NCI-H128 (cell line): ENCODE data around the gene RGL4.
"Not testable (repeated sequence)": the region's sequence is repeated elsewhere in the genome, so short reads cannot be mapped to it uniquely, and the experiment has no call there.

Source experiments
- DNase-seq: peaks from one replicate; lab custom pipeline; 2025; ENCODE audit not compliant: unreplicated experiment; lab: John Stamatoyannopoulos, UW

The RGL4 gene

DNA sequence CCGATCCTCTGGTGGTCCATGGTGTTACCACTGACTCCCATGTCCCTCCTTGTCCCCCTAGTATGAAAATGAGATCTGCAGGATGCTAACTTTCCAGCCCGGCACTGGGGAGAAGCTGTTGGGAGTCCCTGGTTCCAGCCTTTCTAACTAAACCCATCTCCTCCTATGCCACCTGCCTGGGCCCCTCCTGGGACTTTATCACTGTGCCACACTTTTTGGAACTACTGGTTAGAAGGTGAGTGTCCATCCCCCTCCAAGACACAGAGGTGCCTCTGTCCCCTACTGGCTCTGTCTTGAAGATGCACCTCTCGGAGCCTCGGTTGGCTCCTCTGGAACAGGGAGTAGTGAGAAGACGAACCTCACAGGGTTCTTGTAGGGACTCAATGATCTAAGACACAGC, at the start of gene RGL4:
Gene RGL4 (plus strand): TSS at position 301 of the 400 bp plus-strand sequence. CDS start 1,018 bp downstream, outside the sequence.
- no peak for DNase-seq

- not testable (repeated sequence) for DNase-seq
These were observed 44.3 kb upstream of the RGL4 start for GRCh38 chr22:23646526-23646925.

- DNase-seq: no peak
These were observed 41.7 kb upstream of the RGL4 start for GRCh38 chr22:23649071-23649501.

- DNase-seq: no peak
These were observed 39.1 kb upstream of the RGL4 start for GRCh38 chr22:23651676-23652075.

GRCh38 chr22:23652286-23652685, 38.5 kb upstream of the RGL4 start:
- DNase-seq: no peak

DNA sequence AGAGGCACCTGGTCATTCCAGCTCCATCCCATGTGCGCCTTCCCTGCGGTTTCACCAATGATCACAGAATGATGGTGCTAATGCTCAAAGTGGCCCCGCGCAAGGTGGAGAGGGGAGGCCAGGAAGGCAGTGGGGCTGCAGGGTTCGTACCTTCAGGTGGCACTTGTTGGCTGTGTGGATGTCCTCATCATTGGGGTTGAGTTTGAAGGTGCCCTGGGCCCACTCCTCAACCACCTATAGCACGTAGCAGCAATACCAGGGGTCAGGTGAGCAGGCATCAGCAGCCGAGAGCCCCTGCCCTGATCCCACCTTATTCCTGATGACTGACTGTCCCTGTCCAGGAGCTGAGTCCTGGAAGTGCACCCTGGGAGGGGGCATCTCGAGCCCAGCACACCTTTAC, 38.1 kb upstream of the RGL4 start:
- no peak for DNase-seq

DNA sequence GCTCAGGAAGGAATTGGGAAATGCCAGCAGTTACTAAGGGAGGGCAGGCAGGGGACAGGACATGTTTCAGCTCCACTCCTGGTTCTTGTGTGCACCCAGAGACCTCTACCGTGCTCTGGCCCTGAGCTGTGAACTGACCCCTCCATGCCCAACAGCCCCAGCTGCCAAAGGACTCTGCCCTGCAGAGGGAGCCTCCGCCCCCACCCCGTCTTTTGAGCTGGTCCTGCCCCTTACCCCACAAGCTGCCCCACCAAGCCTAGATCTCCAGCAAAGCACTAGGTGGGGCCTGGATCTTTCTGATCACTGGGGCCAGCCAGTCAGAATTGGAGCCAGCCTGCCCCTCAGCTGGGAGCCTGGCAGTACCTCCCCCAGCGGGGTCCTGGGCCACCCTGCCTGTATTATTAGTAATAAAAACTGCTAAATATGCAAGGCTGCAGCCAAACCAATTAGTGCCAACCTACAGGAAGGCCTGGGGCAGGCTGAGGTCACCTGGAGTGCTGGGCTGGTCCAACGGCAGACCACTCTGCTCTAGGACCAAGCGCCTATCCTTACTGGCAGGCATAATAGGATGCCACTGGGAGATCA, 34.8 kb upstream of the RGL4 start:
- no peak for DNase-seq

- DNase-seq: no peak
These were observed 33.1 kb upstream of the RGL4 start for GRCh38 chr22:23657727-23658126.

- not testable (repeated sequence) for DNase-seq
These were observed 30.4 kb upstream of the RGL4 start for GRCh38 chr22:23660381-23660780.

GRCh38 chr22:23670378-23671295, 20.2 kb upstream of the RGL4 start:
- no peak for DNase-seq

DNA sequence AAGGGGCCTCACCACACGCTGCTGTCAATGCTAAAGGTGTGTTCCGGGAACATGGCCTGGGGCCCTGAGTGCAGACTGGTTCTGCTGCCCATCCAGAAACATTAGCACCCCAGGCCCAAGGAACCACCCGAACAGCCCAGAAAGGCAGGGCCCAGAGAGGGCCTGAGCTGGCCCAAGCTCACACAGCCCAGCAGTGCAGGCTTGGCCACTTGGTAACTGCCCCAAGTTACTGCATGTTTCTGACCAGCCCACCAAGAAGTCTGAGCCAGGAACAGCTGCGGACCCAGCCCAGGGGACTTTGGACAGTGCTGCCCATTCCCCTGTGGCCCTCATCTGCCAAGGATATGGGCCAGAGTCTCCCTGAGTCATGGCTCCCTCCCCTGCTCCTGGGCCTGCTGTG, 19.4 kb upstream of the RGL4 start:
- DNase-seq: not testable (repeated sequence)

DNA sequence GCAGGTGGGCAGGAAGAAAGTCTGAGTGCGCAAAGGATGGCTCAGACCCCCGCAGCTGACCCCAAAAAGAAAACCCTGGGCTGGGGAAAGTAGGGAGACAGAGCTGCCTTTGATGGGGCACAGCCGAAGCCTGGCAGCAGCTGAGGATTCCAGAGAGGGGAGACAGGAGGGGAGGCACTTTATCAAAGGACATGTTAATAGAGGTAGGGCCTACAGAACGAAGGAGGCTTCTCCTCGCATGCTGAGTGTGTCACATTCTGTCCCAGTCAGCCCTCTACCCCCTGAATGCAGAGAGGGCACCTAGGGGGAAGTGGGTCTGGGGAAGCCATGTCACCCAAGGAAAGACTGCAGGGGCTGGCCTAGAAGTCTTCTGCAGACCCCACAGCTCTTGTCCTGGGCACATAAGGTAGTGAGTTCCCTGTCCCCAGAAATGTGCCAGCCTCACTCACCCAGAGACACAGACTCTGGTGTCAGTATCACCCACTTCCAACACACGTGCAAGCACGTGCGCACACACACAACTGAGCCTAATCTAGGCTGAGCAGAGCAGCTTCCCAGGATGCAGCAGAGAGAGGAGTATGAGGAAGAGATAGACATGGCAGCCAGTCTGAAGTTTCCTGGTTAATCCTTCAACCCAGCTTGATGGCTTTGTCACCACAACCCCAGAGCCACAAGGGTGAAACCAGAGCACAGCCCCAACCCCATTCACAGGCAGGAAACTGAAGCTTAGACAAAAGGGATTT, 18.3 kb upstream of the RGL4 start:
- not testable (repeated sequence) for DNase-seq

- DNase-seq: no peak
These were observed 17.7 kb upstream of the RGL4 start for GRCh38 chr22:23673050-23673620.

GRCh38 chr22:23673826-23674690, 16.8 kb upstream of the RGL4 start:
- no peak for DNase-seq

DNA sequence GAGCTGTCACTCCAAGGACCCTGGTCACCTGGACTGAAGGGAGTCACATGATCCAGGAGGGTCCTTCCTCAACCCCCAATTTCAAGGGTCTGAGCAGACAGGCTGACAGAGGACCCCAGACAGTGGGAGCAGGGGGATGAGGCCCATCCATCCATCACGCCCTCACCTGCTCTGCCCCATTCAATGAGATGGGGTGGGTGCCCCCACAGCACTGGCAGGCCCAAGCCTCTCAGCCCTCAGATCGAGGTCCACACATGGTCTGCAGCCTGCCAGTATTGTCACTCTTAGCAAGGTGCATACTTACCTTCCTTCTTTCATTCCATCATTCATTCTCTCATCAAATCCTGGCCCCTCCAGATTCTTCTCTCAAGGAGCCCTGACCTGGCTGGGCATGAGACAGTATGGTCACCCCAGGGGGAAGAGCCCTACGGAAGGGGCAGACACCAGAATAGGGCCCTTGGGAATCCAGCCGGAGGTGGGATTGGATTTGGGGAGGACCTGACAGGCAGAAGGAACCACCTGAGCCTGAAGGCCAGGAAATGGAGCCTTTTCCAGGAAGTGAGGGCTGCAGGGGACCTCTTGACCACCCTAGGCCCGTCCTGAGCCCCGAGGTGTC, 15.8 kb upstream of the RGL4 start:
- not testable (repeated sequence) for DNase-seq

DNA sequence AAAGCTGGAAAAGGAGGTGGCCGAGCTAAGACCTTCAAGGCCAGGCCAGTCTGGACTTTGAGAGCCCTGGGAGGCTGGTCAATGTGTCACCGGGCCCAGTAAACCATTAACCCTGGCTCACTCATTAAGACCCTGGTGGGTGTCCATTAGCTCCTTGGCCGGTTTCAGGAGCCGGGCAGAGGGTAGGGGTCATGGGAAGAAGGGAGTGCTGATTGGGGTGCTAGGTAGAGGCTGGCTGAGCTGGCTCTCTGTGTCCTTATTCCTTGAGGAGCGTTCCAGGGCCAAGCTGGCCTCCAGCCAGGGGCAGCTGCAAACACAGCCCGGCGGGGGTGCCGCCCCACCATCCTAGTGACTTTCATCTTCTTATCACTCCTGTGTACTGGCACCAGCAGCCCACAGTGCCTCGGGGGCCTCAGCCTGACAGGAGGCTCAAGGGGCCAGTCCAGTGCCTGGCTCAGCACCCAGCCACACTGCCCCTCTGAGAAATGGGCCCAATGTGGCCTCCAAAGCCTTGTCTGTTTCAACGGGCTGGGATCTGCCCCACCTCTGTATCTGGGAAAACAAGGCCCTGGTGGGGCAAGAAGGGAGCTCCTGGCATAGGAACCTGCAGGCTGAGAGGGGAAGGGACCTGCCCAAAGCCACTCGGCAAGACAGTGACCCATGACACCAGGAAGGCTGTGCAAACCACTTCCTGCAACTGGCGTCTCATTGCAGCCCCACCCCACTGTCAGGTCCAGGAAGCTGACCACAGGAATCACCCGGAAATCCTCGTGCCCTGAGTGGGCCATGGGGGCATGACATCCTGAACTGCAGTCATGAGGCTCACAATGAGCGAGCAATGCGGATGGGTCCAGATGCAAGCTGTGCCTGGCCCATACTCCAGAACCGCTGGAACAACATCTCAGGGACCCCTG, 15.1 kb upstream of the RGL4 start:
- no peak for DNase-seq

GRCh38 chr22:23676841-23677700, 13.7 kb upstream of the RGL4 start:
- DNase-seq: not testable (repeated sequence)

DNA sequence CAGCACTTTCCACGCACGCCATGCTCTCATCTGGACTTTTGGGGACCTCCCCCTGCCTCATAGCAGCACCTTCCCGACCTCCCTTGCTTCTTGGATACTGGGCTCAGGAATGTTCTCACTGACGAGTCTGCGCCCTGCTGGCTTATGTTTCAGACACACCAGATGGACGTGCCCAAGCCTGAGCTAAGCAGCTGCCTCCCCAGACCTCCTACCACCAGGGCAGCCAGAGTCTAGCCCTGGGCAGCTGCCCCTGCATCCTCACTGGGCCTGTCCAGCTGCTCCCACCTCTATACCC, 13.2 kb upstream of the RGL4 start:
- no peak for DNase-seq
